Stomach (tissue), 9 donors: Measurements from ENCODE around the gene COL5A1. TPM values are rescaled to one million over a fixed set of nuclear protein-coding genes. Genes with fewer than 3 reads are reported as not detected.
A peak's percentile ranks its signal among the peaks of the same experiment; 100 is the strongest.

Experiments used
- DNase-seq, 2 donors: peaks; one replicate each; pipeline versions ENCODE4 v3.0.0 to v3.0.0-alpha.2; 2013 to 2019
- H3K27ac ChIP-seq, 5 donors: fragments of 200-600 bp in 4 of 5; sonication (generic) in 4 of 5; one replicate each; pipeline ENCODE4 v1.5.1; 2013 to 2019; ENCODE audit warnings: mild to moderate bottlenecking in 1 of 5, moderate library complexity in 1 of 5
- H3K27me3 ChIP-seq, 3 donors: fragments of 200-600 bp; sonication (generic); one replicate each; pipeline ENCODE4 v1.5.1; 2017 to 2019; ENCODE audit warnings: mixed run types in 1 of 3
- H3K36me3 ChIP-seq, 4 donors: fragments of 200-600 bp; sonication (generic); 1 replicate in 3 of 4; 2 replicates in 1 of 4; pipeline ENCODE4 v1.5.1; 2016 to 2019
- H3K4me1 ChIP-seq, 4 donors: fragments of 200-600 bp; sonication (generic); one replicate each; pipeline ENCODE4 v1.5.1; 2016 to 2019
- H3K4me3 ChIP-seq, 4 donors: fragments of 200-600 bp; sonication (generic) in 3 of 4; one replicate each; pipeline ENCODE4 v1.5.1; 2016 to 2019; ENCODE audit warnings: mild to moderate bottlenecking in 1 of 4
- H3K9me3 ChIP-seq, 4 donors: fragments of 200-600 bp; sonication (generic); one replicate each; pipeline ENCODE4 v1.5.1; 2016 to 2019
- EP300 ChIP-seq: sonication (generic); formaldehyde crosslinking; IDR thresholded peaks from one replicate; pipeline ENCODE4 v1.6.1; 2017; ENCODE audit warnings: antibody characterized with exemption
- POLR2A ChIP-seq, 4 donors: fragments of 450-650 bp; IDR thresholded peaks; one replicate each; pipeline ENCODE4 v1.6.1; 2016; ENCODE audit warnings: antibody characterized with exemption in 4 of 4, control low read depth in 2 of 4, mild to moderate bottlenecking in 1 of 4, moderate library complexity in 1 of 4
- POLR2AphosphoS5 ChIP-seq, 3 donors: sonication (generic); formaldehyde crosslinking; IDR thresholded peaks; one replicate each; pipeline ENCODE4 v1.6.1; 2016; ENCODE audit warnings: antibody characterized with exemption in 3 of 3
- WGBS, 5 donors: extraction: QIAGEN DNeasy Blood & Tissue Kit in 3 of 5; methylation state at CpG; one replicate each; pipeline versions ENCODE4 v1.1.5 to v1.1.7; 2013 to 2018; 5-methylcytosine and 5-hydroxymethylcytosine counted together
- intact Hi-C: fragments of 100-400 bp; cut with DNase I; formaldehyde crosslinking; loops from one replicate; pipeline ENCODE4 v1.15.1; 2023; ENCODE audit warnings: low total_unique reads
- polyA plus RNA-seq, 3 donors: library from polyadenylated mRNA; stranded (reverse); fragments of 200-250 nt; gene quantifications; one replicate each; pipeline ENCODE4 v1.2.3, GENCODE V29; 2013
- total RNA-seq, 5 donors: library from RNA; depleted of rRNA; stranded (reverse); fragments of >200 nt; gene quantifications; one replicate each; pipeline versions ENCODE4 v1.1.0 to v1.2.3, GENCODE V29; 2014 to 2016
- TF ChIP-seq, protein P1 (sequence below), 7 experiments: fragments of 450-650 bp in 4 of 7; fragments of 200-600 bp in 3 of 7; sonication (generic) in 3 of 7; IDR thresholded peaks; one replicate each; pipeline ENCODE4 v1.5.1; 2016 to 2019; ENCODE audit warnings: antibody characterized with exemption in 7 of 7, control low read depth in 2 of 7, mild to moderate bottlenecking in 1 of 7
- donor health status: healthy with polysubstance abuse.
- donor health status: Bipolar disorder and iron deficiency.
- donor health status: healthy.

COL5A1 gene
- total and polyA plus RNA-seq, 8 donors, result 7.3 to 205 (median 26.4) TPM

DNA sequence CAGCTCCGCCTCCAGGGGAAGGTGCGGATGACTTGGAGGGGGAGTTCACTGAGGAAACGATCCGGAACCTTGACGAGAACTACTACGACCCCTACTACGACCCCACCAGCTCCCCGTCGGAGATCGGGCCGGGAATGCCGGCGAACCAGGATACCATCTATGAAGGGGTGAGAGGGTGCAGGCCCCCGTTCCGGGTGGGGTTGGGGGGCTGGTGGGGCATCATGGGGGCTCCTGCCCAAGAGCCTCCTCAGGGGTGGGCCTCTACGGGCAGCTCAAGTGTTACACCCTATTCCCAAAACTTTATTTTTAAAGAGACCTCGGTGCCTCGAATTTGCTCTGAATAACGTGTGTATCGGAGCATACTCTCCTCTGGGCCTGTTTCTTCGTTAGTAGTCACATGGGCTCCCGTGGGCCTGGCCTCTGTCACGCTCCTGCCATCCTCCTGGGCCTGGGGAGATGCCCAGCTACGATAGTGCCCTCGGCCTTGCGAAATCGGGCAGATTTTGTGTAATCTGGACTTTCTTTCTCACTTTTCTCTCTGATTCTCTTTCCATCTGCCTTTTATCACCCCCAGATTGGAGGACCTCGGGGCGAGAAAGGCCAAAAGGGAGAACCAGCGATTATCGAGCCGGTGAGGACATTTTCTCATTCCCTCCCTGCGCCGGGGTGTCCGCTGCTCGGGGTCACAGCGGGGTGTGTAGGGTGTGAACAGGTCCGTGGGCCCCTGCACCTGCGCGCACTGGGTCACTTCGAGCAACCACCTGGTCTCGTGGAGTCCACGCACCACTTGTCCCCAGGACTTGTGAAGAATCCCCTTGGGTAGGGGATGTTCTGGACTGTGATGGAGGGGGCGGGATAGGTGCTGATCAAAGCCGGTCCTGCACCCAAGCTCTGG lies 90.1 kb downstream of the COL5A1 start:
- Histone ChIP-seq H3K36me3 (peaks cover 0 to 22% (median 6%) of the 10 kb centered on the region in 4 donors), H3K9me3 (no peaks in the 10 kb centered on the region), H3K27ac (peak overlapping the region in 4 of 5 donors; percentile 32 to 87 (median 54)), H3K4me1 (peaks cover 28 to 70% (median 53%) of the 10 kb centered on the region in 4 donors), H3K27me3 (no peaks in the 10 kb centered on the region), H3K4me3 (no peak overlapping the region)
- WGBS, 5 donors, result 83 to 94% (median 90%) methylated on average over 41 to 45 of the region's 45 CpGs
- no peak for DNase-seq
- intact Hi-C loops, result no loop called here
- TF ChIP-seq POLR2AphosphoS5 (IDR thresholded peaks at IDR 0.05), result peak in 1 of 3 donors; percentile 33
- TF ChIP-seq, protein P1, sequence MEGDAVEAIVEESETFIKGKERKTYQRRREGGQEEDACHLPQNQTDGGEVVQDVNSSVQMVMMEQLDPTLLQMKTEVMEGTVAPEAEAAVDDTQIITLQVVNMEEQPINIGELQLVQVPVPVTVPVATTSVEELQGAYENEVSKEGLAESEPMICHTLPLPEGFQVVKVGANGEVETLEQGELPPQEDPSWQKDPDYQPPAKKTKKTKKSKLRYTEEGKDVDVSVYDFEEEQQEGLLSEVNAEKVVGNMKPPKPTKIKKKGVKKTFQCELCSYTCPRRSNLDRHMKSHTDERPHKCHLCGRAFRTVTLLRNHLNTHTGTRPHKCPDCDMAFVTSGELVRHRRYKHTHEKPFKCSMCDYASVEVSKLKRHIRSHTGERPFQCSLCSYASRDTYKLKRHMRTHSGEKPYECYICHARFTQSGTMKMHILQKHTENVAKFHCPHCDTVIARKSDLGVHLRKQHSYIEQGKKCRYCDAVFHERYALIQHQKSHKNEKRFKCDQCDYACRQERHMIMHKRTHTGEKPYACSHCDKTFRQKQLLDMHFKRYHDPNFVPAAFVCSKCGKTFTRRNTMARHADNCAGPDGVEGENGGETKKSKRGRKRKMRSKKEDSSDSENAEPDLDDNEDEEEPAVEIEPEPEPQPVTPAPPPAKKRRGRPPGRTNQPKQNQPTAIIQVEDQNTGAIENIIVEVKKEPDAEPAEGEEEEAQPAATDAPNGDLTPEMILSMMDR (IDR thresholded peaks at IDR 0.05), result no peak

DNA sequence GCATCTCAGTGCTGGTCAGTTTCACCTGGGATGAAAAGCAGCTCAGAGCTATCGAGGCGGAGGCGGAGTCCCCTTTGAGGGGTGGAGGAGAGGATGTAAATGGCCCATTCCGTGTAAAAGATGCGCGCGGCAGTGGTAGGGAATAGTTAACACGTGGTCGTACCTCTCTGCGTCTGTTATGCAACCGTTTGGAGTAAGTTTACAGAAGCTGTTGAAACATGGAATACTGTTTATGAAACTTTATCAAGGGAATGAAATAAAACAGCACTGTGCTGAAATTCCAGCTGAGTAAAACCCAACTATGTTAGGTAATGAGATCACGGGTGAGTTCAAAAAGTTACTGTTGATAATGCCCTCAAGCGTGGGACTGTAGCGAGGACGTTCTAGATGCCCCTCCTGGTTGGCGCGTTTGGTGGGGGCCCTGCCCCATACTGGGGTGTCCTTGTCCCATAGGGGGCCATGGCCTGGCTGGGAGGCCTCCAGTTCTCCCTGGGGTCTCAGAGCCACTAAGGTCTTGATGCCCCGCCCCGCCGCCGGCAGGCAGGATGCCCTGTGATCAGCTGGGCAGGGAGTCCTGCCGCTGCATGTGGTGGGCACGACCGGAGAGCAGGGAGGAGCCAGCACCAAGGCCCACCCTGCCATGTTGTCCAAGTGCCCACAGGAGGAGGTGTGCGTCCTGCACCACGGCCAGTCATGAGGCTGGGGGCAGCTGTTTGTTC lies 90.9 kb downstream of the COL5A1 start:
- WGBS, 5 donors, result 65 to 83% (median 69%) methylated on average over 24 to 26 of the region's 26 CpGs
- Histone ChIP-seq H3K4me1 (peaks cover 28 to 74% (median 53%) of the 10 kb centered on the region in 4 donors), H3K9me3 (no peaks in the 10 kb centered on the region), H3K27ac (peak overlapping the region; percentile 20 to 87 (median 72)), H3K36me3 (peaks cover 0 to 17% (median 5%) of the 10 kb centered on the region in 4 donors), H3K27me3 (no peaks in the 10 kb centered on the region), H3K4me3 (no peak overlapping the region)
- intact Hi-C loops, result no loop called here
- no peak for DNase-seq
- no peak for TF ChIP-seq POLR2A (IDR thresholded peaks at IDR 0.05)
- no peak for TF ChIP-seq EP300
- TF ChIP-seq, protein P1 (IDR thresholded peaks at IDR 0.05), result no peak
- peak; percentile 64 to 97 (median 69) for TF ChIP-seq POLR2AphosphoS5 (IDR thresholded peaks at IDR 0.05)

- Histone ChIP-seq H3K36me3 (peaks cover 0 to 9% (median 0%) of the 10 kb centered on the region in 4 donors), H3K4me1 (peaks cover 28 to 74% (median 54%) of the 10 kb centered on the region in 4 donors), H3K4me3 (no peak overlapping the region), H3K27me3 (peaks cover 0 to 1% (median 0%) of the 10 kb centered on the region in 3 donors), H3K27ac (peak overlapping the region; percentile 3 to 87 (median 72)), H3K9me3 (no peaks in the 10 kb centered on the region)
- TF ChIP-seq, protein P1 (IDR thresholded peaks at IDR 0.05), result no peak
- TF ChIP-seq EP300 (no peak), POLR2AphosphoS5 (IDR thresholded peaks at IDR 0.05) (no peak), POLR2A (IDR thresholded peaks at IDR 0.05) (no peak)
- no peak for DNase-seq
- intact Hi-C loops, result no loop called here
- 66 to 82% (median 76%) methylated on average over 12 to 16 of the region's 16 CpGs for WGBS, 5 donors
These were observed 92.1 kb downstream of the COL5A1 start for GRCh38 chr9:134733480-134734232.

- intact Hi-C loops, result no loop called here
- peak; percentile 11 to 22 (median 15) for TF ChIP-seq POLR2AphosphoS5 (IDR thresholded peaks at IDR 0.05)
- no peak for TF ChIP-seq EP300
- peak overlapping the region in 4 of 5 donors; percentile 69 to 87 (median 74) for H3K27ac ChIP-seq
- H3K4me1 ChIP-seq, result peaks cover 28 to 80% (median 57%) of the 10 kb centered on the region in 4 donors
- no peaks in the 10 kb centered on the region for H3K9me3 ChIP-seq
- H3K27me3 ChIP-seq, result peaks cover 0 to 7% (median 0%) of the 10 kb centered on the region in 3 donors
- H3K36me3 ChIP-seq, result peaks cover 0 to 8% (median 0%) of the 10 kb centered on the region in 4 donors
- WGBS, 5 donors, result 20 to 50% (median 42%) methylated on average over 7 to 8 of the region's 8 CpGs
- no peak overlapping the region for H3K4me3 ChIP-seq
- peak in 1 of 2 donors; percentile 48 for DNase-seq
These were observed 92.7 kb downstream of the COL5A1 start for GRCh38 chr9:134734270-134734669.
